DMS53 treated with DMSO at 0.1 percent for 48 hours (cell line): ENCODE data around the gene RAPGEF2.
"Not testable (repeated sequence)": the region's sequence is repeated elsewhere in the genome, so short reads cannot be mapped to it uniquely, and the experiment has no call there.

ENCODE experiments used
- DNase-seq: peaks from one replicate; lab custom pipeline; 2025; ENCODE audit not compliant: unreplicated experiment; lab: John Stamatoyannopoulos, UW

The RAPGEF2 gene

DNA sequence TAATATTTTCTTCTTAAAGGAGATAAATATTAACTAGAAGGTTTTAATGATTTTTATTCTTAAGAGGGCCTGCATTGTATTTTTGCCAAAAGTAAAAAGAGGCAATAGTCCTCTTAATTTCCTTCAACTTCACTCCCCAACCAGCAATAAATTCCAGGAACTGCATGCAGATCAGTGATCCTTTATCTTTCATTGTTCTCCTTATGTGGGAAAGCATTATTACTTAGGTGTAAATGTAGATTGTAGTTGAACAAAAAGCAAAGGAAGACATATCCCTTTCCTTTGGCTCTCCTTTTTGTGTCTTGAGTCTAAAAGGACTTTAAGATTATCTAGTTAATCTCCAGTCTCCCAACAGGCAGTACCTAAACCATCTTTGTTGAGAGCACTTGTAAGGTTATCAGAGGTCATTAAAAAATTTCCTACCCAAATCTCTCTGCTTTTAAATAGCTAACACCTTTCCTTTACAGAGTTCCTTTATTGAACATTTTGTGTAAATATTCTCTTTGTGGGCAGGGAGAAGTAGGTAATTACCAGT, 55.3 kb downstream of the RAPGEF2 start:
- DNase-seq = no peak

DNA sequence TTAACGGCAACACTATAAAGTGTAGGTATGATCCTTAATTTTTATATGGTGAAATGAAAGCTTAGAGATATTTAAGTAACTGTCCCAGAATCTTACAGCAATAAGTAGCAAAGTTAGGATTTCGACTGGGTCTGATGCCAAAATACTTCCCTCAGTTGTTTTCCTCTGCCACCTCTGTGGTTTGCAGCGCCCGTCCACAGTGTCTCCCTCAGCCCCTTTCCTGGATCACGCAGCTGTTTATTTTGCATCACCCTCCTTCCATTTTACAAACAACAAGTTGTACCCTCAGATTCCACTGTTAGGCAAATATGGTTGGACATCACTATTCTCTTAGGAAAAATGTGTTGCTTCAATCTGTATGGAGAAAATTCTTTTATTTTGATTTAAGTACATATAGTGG, 56.1 kb downstream of the RAPGEF2 start:
- no peak for DNase-seq

DNA sequence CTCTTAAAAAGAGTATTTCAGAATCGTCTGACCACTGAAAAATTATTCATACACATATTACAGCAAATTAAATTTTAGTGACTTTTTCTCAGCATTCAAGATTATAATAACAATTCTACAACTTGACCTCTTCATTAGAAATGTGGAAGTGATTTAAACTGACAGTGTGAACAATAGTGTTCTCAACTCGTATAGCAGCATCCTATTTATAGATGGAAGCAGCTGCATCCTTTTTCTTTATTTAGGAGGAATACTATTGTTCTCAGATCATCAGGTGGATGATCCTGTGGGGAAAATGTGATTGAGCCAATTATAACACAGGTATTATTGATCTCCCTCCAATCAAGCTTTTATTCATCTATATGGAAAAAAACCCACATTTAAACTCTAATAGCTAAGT, 56.7 kb downstream of the RAPGEF2 start:
- no peak for DNase-seq

DNA sequence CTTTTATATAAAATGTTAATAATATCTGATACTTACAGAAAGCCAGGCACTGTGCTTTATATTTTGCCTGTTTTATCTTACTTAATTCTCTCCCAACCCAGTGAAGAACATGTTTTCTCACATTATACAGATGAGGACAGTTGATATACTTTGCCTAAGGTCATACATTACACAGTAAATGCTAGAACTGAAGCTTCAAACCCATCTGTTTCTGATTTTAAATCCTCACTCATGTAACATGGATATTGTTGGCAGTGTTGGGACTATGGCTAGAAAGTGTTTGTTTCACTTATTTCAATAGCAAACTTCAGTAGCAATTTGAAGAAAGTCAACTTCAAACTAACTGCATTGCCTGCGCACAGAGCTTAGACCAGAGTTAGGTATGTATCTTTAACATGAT, 57.4 kb downstream of the RAPGEF2 start:
- DNase-seq = no peak

DNA sequence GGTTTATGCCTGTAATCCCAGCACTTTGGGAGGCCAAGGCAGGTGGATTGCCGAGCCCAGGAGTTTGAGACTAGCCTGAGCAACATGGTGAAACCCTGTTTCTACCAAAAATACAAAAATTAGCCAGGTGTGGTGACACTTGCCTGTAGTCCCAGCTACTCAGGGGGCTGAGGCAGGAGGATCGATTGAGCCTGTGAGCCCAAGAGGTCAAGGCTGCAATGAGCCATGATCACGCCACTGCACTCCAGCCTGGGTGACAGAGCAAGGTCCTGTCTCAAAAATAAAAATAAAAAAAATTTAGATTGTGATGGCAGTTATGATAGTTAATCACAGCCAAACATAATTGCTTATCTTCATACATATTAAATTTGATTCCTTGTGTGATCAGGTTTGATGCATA, 58.6 kb downstream of the RAPGEF2 start:
- DNase-seq = not testable (repeated sequence)

DNA sequence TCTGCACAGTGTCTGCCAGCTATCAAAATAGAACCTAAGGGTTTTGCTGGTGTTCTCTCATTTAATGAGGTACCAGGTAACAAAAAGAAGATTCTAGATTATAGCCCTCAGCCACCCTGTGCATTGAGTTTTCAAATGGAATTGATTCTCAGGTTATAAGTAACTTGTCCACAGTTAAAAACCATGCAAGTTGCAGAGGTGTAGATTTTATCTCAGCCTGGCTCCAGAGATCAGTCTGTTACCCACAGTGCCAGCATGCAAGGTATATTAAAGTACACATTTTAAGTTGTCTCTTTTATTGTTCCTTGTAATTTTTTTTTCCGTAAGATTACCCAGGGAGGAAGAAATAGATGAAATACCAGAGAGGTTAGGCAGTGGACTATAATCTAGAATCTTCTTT, 59.7 kb downstream of the RAPGEF2 start:
- no peak for DNase-seq

DNA sequence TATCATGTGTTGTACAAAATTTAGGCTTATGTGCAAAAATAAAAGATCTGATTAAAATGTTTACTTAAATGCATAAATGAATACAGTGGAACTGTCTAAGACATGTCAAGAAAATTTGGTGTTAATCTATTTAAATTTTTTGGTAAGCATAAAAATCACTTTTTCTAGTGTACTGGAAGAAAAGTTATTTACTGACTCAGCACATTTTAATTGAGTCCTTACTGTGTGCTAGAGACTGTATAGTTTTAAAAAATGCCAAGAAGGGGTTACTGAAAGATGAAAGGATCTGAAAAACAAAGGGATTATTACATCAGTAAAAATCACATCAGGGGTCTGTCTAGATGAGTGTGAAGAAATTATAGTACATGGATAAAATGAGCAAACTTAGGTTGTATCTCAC, 60.6 kb downstream of the RAPGEF2 start:
- no peak for DNase-seq

DNA sequence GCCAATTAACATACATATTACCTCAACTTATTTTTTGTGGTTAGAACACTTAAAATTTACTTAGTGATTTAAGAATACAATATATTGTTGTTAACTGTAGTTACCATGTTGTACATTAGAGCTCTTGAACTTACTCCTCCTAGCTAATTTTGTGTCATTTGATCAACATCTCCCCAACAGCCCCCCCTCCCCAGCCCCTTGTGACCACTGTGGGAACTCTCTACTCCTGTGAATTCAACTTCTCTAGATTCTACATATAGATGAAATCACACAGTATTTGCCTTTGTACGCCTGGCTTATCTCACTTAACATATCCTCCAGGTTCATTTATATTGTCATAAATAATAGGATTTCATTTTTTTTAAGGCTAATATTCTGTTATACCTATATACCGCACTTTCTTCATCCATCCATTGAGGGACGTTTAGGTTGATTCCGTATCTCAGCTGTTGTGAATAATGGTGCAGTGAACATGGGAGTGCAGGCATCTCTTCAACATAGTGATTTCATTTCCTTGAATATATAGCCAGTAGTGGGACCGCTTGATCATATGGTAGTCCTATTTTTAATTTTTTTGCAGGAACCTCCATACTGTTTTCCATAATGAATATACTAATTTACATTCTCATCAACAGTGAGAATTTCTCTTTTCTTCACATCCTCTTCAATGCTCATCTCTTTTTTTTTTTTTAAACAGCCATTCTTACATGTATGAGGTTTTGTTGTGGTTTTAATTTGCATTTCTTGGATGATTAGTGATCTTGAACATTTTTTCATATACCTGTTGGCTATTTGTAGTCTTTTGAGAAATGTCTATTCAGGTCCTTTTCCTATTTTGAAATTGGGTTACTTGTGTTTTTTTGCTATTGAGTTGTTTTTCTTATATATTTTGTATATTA, 66.8 kb downstream of the RAPGEF2 start:
- no peak for DNase-seq

DNA sequence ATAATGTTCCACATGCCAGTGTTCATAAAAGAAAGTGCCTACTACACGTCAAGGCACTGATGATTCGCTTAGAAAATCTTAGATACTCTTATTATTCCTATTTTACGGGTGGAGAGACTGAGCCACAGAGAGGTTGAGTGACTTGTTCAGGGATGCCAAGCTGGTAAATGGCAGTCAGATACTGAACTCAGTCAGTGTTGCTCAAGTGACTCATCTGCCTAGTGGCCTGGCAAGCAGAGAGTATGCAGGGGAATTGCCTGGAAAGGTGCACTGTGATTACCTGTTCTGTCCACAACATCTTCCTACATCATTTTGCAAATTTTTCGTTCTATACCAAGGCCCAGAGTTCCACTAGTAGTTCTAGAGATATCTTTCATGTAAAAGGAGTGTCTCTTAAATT, 68.4 kb downstream of the RAPGEF2 start:
- DNase-seq = no peak

DNA sequence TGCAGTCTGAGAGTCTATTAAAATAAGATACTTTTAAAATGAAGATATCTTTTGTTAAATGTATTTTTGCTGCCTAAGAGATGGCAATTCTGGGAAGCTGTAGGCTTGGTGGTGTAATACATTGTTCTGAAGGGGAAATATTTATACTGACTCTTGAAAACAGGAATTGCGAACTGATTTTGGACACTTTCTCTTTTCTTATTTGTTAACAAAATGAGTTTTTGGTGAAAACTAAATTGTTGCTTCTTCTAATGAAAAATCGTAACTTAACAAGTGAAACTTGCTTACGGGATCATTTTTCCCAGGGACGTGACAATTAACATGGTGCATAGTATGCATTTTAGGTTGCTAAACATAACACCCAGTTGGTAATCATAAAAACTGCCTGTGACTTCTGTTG, 71.0 kb downstream of the RAPGEF2 start:
- DNase-seq = no peak

DNA sequence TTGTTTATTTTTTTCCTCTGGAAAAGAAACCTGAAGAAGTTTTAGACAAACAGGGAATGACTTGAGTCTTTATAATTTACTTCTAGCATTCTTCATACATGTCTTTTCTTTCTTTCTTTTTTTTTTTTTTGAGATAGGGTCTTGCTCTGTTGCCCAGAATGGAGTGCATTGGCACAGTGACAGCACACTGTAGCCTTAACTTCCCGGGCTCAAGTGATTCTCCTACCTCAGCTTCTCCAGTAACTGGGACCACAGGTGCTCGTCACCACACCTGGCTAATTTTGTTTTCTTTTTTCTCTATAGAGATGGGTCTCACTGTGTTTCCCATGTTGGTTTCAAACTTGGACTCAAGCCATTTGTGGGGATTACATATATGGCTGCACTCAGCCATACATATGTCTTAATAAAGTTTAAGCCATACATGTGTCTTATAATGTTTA, 71.8 kb downstream of the RAPGEF2 start:
- DNase-seq = no peak

DNA sequence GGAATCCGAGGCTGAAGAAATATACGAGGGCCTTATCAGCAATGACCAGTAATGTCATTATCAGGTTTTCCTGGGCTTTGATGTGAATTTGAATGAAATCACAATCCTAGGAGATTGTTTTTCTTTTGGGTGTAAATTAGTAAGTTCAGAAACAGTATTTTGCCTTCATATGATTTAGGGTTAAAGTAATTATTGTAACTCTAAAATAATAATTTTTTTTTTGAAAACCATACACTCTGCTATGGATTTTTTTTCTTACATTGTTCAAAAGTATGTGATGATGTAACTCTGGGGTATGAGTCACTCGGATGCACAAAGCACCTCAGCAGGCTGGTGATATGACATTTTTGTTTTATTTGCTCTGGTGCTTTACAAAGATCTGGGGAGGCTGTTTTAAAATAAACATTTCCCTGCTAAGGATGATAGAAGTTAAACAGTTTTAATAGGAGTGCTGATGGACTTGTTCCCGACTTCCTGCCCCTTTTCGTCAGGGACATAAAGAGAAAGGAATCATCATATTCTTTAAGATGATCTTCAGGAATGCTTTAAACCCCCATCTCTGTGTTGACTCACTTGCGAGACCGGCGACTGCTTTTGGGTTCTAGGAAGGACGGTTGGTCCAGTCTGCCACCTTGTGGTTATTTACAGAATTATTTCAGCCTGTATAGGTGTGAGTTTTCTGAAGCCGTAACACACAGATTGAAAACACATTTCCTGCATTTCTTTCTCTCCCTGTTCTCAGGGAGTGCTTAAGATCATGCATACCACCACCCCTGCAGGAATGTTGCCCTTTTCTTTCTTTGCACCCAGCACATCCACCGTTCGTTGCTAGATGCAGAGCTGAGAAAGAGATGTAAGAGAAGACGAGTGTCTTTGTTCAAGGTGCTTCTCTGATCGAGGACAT, 72.5 kb downstream of the RAPGEF2 start:
- peak; percentile 54 for DNase-seq

DNA sequence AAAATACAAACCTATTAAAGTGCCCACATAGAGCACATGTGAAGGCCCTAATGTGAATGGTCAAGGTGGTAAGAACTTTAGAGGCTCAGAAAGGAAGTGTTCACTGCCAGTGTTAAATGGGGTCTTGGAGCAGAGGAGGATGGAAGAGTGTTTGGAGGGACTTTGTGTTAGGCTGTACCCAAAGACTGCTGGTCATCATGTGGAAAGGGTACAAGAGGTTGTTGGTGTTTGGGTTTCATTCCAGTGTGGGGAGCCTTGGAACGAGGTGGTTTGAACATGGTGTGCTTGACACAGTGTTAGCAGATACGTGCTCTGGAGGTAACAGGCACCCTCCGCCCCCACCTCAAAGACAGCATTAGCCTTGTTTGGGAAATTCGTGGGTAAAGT, 73.1 kb downstream of the RAPGEF2 start:
- DNase-seq = no peak

DNA sequence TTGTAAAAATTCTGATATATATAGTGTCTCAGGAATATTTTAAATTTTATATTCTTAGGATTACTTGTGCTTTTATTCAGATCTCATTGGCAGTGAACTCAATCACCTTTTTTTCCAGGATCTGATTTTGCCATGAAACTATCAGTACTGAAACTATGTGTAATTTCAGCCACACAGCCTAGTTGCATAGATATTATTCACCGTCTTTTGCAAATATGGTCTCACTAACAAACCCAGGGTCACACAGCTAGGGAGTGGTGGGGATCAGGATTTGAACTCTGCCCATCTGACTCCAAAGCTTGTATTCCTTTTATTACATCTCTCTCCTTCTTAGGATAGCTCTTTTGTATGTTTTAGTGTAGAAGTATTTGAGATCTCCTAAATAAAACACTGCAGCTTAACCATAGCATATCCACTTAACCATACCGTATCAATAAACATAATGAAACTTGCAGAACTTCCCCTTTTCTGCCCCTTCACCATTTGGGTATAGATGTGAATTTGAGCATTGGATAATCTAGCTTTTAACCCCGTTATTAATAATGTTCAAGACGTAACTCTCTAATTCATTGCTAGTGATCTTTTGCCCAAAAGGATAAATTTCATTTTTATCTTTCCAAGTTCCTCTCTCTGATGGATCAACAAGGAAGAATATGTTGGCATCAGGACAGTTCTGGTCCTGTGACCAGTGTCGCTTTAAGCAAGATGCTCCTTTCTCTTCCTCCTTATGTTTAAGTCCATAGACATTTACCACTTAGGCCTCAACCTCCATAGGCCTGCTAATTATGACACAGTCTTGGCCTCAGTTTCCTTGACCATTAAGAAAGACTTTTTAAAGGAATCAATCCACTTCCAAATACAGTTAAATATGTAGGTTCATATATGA, 74.6 kb downstream of the RAPGEF2 start:
- DNase-seq = no peak

DNA sequence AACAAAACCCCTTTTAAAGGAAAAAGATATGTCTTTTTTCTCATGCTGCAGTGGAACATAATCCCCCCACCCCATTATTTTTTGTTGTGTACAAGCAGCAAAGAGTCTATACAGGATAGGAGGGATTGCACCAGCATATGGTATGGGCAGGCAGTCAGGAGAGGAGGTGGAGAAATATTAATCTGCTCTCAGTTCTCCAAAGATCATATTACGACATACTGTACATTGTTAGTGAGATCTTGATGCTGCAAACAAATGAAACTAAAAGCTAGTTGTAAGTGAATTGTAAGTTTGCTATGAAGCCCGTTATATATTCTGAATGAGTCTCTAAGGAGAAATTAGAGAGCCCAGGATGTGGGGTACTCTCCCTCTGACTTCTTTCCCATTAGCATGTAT, 75.3 kb downstream of the RAPGEF2 start:
- DNase-seq = no peak

DNA sequence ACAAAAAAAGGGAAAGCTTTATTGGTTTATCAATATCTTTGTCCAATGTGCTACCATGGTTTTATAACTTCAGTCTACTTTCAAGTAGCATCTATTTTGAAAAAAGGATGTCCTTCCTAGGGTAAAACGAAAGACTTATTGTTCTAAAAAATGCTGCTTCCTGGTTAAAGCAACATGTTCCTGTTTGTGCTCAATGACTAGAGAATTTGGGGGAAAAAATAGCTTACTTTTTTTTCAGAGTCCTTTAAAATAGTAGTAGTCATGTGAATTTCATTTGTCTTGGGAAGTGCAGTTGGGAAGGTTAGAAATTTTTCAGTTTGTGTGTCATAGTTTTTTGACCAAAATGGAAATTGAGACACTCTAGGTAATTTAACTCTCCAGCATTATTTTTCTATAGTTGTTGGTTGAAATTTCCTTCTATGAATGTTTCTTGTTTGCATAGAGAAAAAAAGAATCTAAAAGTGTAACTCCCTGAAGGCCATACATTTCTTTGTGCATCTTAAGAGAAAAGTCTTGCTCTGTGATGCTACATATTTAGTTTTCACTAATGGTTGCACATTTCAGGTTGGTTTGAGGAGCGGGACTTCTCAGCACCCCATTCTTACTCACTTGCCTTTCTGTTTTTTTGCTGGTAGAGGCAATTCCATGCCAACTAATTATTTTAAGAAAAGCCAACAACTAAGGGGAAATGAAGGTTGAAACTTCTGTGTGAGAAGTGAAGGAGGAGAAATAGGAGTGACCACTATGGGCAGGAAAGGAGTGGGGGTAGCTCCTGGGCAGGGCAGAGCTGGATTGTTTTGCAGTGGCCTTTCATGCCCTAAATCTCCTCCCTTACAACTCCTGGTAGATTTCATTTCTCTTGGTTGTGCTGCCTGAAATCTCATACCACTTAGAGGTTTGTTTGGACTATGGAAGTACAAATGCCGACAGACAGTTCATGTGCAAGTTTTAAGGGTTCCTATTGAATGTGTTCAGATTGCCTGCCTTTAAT, 76.4 kb downstream of the RAPGEF2 start:
- DNase-seq = no peak

DNA sequence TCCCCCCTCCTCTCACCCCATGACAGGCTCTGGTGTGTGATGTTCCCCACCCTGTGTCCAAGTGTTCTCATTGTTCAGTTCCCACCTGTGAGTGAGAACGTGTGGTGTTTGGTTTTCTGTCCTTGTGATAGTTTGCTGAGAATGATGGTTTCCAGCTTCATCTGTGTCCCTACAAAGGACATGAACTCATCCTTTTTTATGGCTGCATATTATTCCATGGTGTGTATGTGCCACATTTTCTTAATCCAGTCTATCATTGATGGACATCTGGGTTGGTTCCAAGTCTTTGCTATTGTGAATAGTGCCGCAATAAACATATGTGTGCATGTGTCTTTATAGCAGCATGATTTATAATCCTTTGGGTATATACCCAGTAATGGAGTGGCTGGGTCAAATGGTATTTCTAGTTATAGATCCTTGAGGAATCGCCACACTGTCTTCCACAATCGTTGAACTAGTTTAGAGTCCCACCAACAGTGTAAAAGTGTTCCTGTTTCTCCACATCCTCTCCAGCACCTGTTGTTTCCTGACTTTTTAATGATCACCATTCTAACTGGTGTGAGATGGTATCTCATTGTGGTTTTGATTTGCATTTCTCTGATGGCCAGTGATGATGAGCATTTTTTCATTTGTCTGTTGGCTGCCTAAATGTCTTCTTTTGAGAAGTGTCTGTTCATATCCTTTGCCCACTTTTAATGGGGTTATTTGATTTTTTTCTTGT, 81.2 kb downstream of the RAPGEF2 start:
- not testable (repeated sequence) for DNase-seq

DNA sequence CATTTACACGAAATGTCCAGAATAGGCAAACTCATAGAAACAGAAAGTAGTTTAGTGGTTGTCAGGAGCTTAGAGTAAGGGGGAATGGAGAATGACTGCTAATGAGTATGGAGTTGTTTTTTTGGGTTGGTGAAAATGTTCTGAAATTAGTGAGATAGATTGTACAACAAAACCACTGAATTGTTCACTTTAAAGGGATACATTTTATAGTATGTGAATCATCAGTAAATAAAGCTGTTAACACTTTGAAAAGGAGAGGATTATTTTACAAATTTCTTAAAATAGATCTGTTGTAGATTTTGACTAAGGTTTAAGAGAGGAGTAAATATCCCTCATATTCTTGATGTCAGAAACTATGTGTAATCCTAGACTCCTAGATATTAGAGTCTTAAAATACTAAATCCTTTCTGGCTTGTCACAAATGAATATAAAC, 82.7 kb downstream of the RAPGEF2 start:
- no peak for DNase-seq

DNA sequence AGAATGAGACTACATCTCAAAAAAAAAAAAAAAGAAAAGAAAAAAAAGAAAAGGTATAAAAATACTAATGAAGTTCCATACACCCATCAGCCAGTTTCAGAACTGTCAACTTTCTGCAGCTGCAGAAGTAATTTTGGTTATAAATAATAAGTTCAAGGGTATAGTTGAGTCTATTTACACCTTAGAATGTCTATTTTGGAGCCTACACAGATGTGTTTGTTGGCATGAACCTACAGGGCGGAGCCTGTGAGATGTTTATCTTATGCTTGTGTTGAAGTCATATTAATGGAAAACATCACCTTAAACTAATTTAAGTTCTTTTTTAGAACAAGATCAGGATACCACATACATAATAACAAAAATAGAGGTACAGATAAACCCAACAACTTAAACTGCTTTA, 85.8 kb downstream of the RAPGEF2 start:
- no peak for DNase-seq
